ENCODE data around the gene SIRT3.
"Not testable (repeated sequence)": the region's sequence is repeated elsewhere in the genome, so short reads cannot be mapped to it uniquely, and the experiment has no call there.

Gene SIRT3

GRCh38 chr11:201966-202365 lies 34.2 kb downstream of the SIRT3 start:
- no peak for DNase-seq

GRCh38 chr11:200224-201003 lies 35.7 kb downstream of the SIRT3 start:
- no peak for DNase-seq

- DNase-seq = no peak
These were observed 36.4 kb downstream of the SIRT3 start for GRCh38 chr11:199782-200181.

- DNase-seq = no peak
These were observed 37.0 kb downstream of the SIRT3 start for GRCh38 chr11:199004-199581.

- DNase-seq = no peak
These were observed 37.8 kb downstream of the SIRT3 start for GRCh38 chr11:198236-198806.

GRCh38 chr11:197741-198235 lies 38.4 kb downstream of the SIRT3 start:
- DNase-seq = no peak

GRCh38 chr11:196786-197731 lies 39.1 kb downstream of the SIRT3 start:
- no peak for DNase-seq

- DNase-seq = not testable (repeated sequence)
These were observed 42.7 kb downstream of the SIRT3 start for GRCh38 chr11:193481-193880.

GRCh38 chr11:192674-193128 lies 43.4 kb downstream of the SIRT3 start, which contains the start of gene SCGB1C1:
Gene SCGB1C1, plus strand, starts transcription at chr11:193078. Its CDS starts 22 bp downstream, at chr11:193100.
- DNase-seq = not testable (repeated sequence)

- DNase-seq = not testable (repeated sequence)
These were observed 44.4 kb downstream of the SIRT3 start for GRCh38 chr11:191490-192478.

GRCh38 chr11:190546-190945 lies 45.6 kb downstream of the SIRT3 start:
- not testable (repeated sequence) for DNase-seq

- not testable (repeated sequence) for DNase-seq
These were observed 46.3 kb downstream of the SIRT3 start for GRCh38 chr11:189843-190311.

- not testable (repeated sequence) for DNase-seq
These were observed 46.9 kb downstream of the SIRT3 start for GRCh38 chr11:189200-189783.

- not testable (repeated sequence) for DNase-seq
These were observed 55.9 kb downstream of the SIRT3 start for GRCh38 chr11:180242-180641.
